Measurements from ENCODE around the gene LRRC7.
"Not testable (repeated sequence)": the region's sequence is repeated elsewhere in the genome, so short reads cannot be mapped to it uniquely, and the experiment has no call there.

Gene LRRC7

GRCh38 chr1:69947837-69948236, 380.1 kb downstream of the LRRC7 start:
- DNase-seq (ENCODE audit: low read depth in 1 of 2, low spot score in 1 of 2), result no peak

GRCh38 chr1:69952676-69953075, 385.0 kb downstream of the LRRC7 start:
- no peak for DNase-seq (ENCODE audit: low read depth in 1 of 2, low spot score in 1 of 2)

- DNase-seq (ENCODE audit: low read depth in 1 of 2, low spot score in 1 of 2), result not testable (repeated sequence)
Observed at GRCh38 chr1:69962452-69962851, 394.7 kb downstream of the LRRC7 start.

- no peak for DNase-seq (ENCODE audit: low read depth in 1 of 2, low spot score in 1 of 2)
Observed at GRCh38 chr1:69967245-69967766, 399.6 kb downstream of the LRRC7 start.

GRCh38 chr1:69976896-69977295, 409.2 kb downstream of the LRRC7 start:
- no peak for DNase-seq (ENCODE audit: low read depth in 1 of 2, low spot score in 1 of 2)

- no peak for DNase-seq (ENCODE audit: low read depth in 1 of 2, low spot score in 1 of 2)
Observed at GRCh38 chr1:69982992-69983391, 415.3 kb downstream of the LRRC7 start.

- no peak for DNase-seq (ENCODE audit: low read depth in 1 of 2, low spot score in 1 of 2)
Observed at GRCh38 chr1:69985376-69985775, 417.7 kb downstream of the LRRC7 start.

- DNase-seq (ENCODE audit: low read depth in 1 of 2, low spot score in 1 of 2), result no peak
Observed at GRCh38 chr1:69985901-69986439, 418.2 kb downstream of the LRRC7 start.

- no peak for DNase-seq (ENCODE audit: low read depth in 1 of 2, low spot score in 1 of 2)
Observed at GRCh38 chr1:69987881-69988280, 420.2 kb downstream of the LRRC7 start.

- no peak for DNase-seq (ENCODE audit: low read depth in 1 of 2, low spot score in 1 of 2)
Observed at GRCh38 chr1:69991644-69992043, 423.9 kb downstream of the LRRC7 start.

- DNase-seq (ENCODE audit: low read depth in 1 of 2, low spot score in 1 of 2), result no peak
Observed at GRCh38 chr1:69992594-69992993, 424.9 kb downstream of the LRRC7 start.

- no peak for DNase-seq (ENCODE audit: low read depth in 1 of 2, low spot score in 1 of 2)
Observed at GRCh38 chr1:69993810-69994209, 426.1 kb downstream of the LRRC7 start.

- DNase-seq (ENCODE audit: low read depth in 1 of 2, low spot score in 1 of 2), result no peak
Observed at GRCh38 chr1:69994241-69994640, 426.5 kb downstream of the LRRC7 start.

- no peak for DNase-seq (ENCODE audit: low read depth in 1 of 2, low spot score in 1 of 2)
Observed at GRCh38 chr1:69998847-69999246, 431.1 kb downstream of the LRRC7 start.

- no peak for DNase-seq (ENCODE audit: low read depth in 1 of 2, low spot score in 1 of 2)
Observed at GRCh38 chr1:70003211-70003908, 435.6 kb downstream of the LRRC7 start.

GRCh38 chr1:70005386-70006034, 437.8 kb downstream of the LRRC7 start:
- no peak for DNase-seq (ENCODE audit: low read depth in 1 of 2, low spot score in 1 of 2)

GRCh38 chr1:70008660-70009059, 440.9 kb downstream of the LRRC7 start:
- DNase-seq (ENCODE audit: low read depth in 1 of 2, low spot score in 1 of 2), result no peak

GRCh38 chr1:70017770-70018169, 450.0 kb downstream of the LRRC7 start:
- DNase-seq (ENCODE audit: low read depth in 1 of 2, low spot score in 1 of 2), result no peak

- DNase-seq (ENCODE audit: low read depth in 1 of 2, low spot score in 1 of 2), result no peak
Observed at GRCh38 chr1:70024272-70024671, 456.6 kb downstream of the LRRC7 start.

- DNase-seq (ENCODE audit: low read depth in 1 of 2, low spot score in 1 of 2), result no peak
Observed at GRCh38 chr1:70025052-70025451, 457.3 kb downstream of the LRRC7 start.

GRCh38 chr1:70025846-70026245, 458.1 kb downstream of the LRRC7 start:
- DNase-seq (ENCODE audit: low read depth in 1 of 2, low spot score in 1 of 2), result no peak

- no peak for DNase-seq (ENCODE audit: low read depth in 1 of 2, low spot score in 1 of 2)
Observed at GRCh38 chr1:70033266-70033873, 465.6 kb downstream of the LRRC7 start.
